ENCODE measurements around the gene SLC35G1.

Gene SLC35G1, protein sequence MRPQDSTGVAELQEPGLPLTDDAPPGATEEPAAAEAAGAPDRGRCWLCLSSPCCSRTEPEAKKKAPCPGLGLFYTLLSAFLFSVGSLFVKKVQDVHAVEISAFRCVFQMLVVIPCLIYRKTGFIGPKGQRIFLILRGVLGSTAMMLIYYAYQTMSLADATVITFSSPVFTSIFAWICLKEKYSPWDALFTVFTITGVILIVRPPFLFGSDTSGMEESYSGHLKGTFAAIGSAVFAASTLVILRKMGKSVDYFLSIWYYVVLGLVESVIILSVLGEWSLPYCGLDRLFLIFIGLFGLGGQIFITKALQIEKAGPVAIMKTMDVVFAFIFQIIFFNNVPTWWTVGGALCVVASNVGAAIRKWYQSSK

GRCh38 chr10:93893646-93894515, at the start of gene SLC35G1:
TSS of gene SLC35G1 (plus strand) at chr10:93893978. CDS start at chr10:93894034, 56 bp downstream.
- DNase-seq: peak; percentile 74

DNA sequence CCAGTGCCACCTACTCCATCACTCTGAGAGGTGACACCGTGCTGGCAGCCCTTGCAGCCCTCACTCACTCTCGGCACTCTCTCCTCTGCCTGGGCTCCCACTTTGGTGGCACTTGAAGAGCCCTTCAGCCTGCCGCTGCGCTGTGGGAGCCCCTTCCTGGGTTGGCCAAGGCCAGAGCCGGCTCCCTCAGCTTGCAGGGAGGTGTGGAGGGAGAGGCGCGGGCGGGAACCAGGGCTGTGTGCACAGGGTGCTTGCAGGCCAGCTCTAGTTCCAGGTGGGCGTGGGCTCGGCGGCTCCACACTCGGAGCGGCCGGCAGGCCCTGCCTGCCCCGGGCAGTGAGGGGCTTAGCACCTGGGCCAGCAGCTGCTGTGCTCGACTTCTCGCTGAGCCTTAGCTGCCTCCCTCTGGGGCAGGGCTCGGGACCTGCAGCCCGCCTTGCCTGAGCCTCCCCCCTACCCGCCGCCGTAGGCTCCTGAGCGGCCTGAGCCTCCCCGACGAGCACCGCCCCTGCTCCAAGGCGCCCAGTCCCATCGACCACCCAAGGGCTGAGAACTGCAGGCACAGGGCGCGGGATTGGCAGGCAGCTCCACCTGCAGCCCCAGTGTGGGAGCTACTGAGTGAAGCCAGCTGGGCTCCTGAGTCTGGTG, 48.7 kb upstream of the SLC35G1 start:
- no peak for DNase-seq

- DNase-seq: peak; percentile 83
These were observed 44.2 kb upstream of the SLC35G1 start for GRCh38 chr10:93849593-93849992.

GRCh38 chr10:93850031-93851015, 43.5 kb upstream of the SLC35G1 start:
- peak; percentile 13 for DNase-seq

DNA sequence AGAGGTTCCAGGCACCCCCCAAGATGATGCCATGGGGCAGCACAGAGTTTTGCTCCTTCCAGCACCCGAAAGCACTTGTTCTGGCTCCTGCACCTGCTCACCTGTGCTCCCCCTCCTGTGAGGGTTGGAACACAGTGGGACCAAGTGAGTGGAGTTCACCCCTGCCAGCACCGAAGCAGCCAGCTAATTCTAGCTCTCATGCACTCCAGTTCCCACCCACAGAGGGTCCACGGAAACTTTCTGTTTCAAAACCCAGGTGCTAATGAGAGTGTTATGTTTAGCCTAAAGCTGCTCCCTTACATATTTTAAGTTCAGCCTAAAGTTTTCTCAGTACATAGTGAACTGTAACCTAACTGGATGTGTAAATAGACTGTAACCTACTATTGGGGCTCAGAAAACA, 42.6 kb upstream of the SLC35G1 start:
- DNase-seq: no peak

DNA sequence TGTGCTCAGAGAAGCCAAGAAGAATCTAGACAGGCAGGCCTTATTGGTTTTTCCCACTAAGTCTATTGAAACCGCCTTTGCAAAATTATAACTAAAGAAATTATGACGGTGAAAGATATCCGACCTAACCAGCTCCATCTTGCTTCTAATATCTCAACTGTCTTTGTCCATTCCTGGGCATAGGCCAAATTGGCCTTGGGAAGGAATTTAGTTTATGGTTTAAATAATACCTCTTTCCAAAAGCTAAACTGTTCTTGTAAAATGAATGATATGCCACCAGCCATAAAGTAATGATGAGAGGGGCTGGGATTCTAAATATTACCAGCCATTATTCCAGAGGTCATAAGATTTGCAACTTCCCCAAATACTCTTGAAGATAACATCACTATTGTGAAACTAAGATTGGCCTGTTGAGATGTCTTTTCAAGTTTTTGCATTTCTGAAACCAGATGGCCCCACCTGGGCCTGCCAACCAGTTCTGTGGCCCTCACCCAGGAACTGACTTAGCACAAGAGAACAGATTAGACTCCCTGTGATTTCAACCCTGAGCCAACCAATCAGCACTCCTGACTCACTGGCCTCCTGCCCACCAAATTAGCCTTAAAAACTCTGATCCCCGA, 41.2 kb upstream of the SLC35G1 start:
- no peak for DNase-seq

DNA sequence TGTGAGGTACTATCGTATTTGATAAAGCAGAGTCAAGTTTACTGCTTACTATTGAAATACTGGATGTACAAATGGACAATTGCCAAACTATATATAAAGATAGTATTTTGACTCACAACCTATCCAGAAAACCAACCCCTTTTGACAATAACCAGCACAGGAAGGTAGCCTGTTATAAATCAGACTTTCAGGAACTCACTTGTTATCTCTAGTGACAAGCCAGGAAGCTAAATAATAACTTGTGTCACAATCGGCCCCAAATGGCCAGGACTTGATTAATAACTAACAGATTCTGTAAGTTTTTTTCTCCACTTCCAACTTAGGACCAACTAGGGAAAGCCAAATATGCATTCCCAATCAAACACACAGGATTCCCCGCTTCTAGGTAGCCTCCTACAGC, 38.8 kb upstream of the SLC35G1 start:
- DNase-seq: no peak

- DNase-seq: no peak
These were observed 37.2 kb upstream of the SLC35G1 start for GRCh38 chr10:93856349-93857145.

DNA sequence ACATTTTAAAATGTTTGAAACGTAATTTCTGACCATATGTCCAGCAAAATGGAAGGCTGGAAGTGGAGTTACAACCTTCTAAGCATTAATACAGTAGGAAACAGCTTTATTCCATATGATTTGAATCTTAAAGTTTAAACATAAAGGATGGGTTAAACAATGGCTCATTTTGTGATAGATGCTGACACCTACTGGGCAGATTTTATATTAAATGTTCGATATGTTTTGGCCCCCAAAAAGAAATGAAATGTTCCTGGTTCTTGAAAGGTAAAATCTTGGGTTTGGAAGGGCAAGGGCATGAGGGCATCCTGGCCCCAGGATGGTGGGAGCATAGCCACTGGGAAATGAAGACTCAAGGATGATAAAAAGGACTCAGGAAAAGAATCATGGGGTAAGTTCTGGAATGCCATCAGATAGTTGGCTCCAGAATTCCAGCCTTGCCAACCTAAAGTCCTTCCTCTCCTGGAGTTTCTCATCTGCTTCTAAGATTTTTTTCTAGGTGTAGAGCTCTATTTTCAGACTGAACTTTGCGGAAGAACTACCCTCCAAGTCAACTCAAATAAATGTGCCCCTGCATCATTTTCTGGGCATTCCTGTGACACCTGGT, 34.6 kb upstream of the SLC35G1 start:
- DNase-seq: peak; percentile 8

- no peak for DNase-seq
These were observed 32.0 kb upstream of the SLC35G1 start for GRCh38 chr10:93861825-93862224.

- DNase-seq: no peak
These were observed 27.9 kb upstream of the SLC35G1 start for GRCh38 chr10:93865794-93866425.

DNA sequence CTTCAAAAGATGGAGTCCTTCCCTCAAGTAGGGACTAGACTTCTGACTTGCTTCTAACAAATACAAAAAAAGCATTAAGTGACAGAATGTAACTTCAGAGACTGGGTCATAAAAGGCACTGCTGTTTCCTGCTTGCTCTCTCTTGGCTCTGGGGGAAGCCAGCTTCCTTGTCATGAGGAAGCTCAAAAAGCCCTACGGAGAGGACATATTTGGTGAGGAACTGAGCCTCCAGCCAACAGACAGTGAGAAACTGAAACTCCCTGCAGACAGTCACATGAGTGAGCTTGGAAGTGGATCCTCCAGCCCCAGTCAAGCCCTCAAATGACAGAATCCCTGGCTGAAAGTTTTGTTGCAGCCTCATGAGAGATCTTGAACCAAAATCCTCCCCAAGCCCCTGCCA, 26.3 kb upstream of the SLC35G1 start:
- no peak for DNase-seq

GRCh38 chr10:93871671-93872204, 22.0 kb upstream of the SLC35G1 start:
- DNase-seq: no peak

GRCh38 chr10:93872375-93873158, 21.2 kb upstream of the SLC35G1 start:
- DNase-seq: peak; percentile 81

DNA sequence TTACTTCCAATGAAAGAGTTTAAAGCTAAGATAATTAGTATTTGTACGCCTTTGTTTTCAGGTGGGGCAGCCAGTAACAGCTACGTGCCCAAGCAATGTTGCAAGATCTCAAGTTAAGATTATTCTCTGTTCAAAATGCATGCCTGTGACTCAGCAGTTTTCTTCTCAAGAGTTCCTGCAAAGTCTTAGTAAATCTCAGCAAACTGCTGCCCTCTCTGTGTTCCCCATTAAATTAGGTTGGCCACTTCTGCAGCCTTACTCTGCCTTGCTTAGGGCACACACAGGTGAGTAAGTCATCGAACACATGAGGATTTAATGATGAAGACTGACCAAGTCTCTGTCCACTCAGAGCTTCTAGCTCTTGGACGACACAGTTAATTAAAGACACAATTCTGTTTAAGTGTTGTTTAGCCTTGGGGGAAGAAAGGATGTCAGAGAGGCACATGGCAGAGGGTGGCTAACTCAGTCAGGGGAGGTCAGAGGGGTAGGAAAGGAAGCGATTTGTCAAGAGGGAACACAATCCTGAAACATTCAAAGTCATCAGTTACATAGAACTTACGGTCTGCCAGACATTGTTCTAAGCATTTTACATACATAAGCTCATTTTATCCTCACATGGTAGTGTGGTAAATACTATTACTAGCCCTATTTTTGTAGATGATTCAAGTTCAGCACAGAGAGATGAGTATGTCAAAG, 20.2 kb upstream of the SLC35G1 start:
- peak; percentile 34 for DNase-seq

GRCh38 chr10:93874309-93875031, 19.3 kb upstream of the SLC35G1 start:
- DNase-seq: peak; percentile 64

DNA sequence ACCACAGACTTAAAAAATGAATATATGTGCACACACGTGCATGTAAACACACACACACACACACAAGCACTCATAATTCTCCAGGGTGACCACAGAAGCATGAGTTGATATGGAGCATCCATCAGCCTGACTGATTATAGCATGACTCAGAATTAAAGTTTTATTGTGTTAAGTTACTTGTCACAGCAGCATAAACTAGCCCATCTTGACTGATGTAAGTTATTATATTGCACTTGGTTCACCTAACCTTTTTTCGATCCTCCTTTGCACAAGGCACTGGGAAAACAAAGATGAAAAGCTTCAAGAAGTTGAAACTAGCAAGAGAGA, 18.8 kb upstream of the SLC35G1 start:
- no peak for DNase-seq

GRCh38 chr10:93876381-93876780, 17.4 kb upstream of the SLC35G1 start:
- DNase-seq: no peak
